HG03064 (cell line): ENCODE measurements around the gene KLF7.

Experiments used
- ATAC-seq: cut with Tn5 transposase; IDR thresholded peaks from one replicate; pipeline ENCODE4 v1.9.1; 2021; ENCODE audit warnings: low read depth; ENCODE audit not compliant: unreplicated experiment

Gene KLF7

GRCh38 chr2:207103132-207103531 lies 62.6 kb downstream of the KLF7 start:
- no peak for ATAC-seq

GRCh38 chr2:207101984-207102383 lies 63.8 kb downstream of the KLF7 start:
- no peak for ATAC-seq

GRCh38 chr2:207097278-207097677 lies 68.5 kb downstream of the KLF7 start:
- no peak for ATAC-seq

DNA sequence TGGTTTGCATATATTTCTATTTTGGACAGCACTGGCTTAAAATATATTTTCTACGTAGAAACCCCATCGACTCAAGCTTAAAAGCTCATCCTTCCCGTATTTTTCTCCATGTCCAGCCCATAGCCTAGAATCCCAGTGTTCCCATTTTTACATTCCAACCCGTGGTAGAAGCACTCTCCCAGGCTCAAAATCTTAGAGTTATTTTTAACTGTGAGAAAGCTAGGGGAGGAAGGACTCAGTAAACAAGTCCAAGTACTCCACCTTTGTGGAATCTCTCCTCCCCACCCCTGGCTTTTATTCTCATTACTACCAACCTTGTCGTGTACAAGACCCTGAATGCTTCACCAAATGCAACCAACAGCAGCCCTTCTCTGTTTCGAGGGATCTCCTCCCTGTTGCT lies 69.8 kb downstream of the KLF7 start:
- no peak for ATAC-seq

DNA sequence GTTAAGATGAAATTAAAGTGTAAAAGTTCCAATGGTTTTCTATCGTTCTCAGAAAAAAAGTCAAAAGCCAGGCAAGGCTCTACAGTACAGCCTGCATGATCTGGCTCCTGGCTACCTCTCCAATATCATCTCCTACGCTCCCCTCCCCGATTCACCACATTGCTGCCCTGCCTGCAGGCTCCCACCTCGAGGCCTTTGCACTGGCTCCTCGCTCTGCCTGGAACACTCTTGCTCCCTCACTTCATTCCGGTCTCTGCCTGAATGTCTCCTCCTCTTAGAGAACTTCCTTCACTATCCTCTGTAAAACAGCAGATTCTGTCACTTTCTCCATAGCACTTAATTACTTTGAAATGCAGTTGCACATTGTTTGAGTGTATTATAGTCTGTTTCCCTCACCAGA lies 72.5 kb downstream of the KLF7 start:
- no peak for ATAC-seq

- no peak for ATAC-seq
These were observed 72.9 kb downstream of the KLF7 start for GRCh38 chr2:207092818-207093217.

DNA sequence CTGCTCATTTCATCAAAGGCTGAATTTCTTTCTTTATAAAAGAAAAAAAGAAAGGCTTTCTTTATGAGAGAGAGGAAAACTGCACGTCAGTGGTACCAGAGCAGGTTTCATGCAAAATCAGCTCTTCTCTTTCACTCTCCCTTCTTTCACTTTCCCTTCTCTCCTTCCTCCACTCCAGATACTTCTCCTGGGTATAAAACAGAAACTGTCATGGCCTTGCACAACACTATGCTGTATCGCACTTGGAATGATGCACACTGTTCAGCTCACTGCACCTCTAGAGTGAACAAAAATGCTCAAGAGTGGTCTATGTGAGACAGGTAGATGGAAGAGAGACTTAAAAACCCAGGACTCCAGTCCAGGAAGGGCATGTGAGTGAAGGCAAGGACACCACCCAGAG lies 73.8 kb downstream of the KLF7 start:
- ATAC-seq = no peak

DNA sequence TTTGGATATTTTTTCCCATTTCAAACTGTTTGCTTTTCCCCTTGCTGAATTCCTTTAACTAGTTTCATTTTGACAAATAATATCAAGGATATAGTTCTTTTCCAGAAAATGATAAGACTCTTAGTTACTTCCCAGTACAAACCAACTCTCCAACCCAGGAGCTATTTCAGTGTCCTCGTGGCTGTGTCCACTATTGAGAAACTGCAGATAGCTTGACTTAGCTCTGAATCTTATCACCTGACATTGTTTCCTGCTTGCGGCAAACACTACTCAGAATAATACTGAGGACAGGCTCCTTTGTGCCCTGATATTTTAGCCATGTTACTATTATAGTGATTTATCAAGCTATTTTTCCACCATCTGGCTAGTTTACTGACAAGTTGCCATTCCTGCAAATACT lies 74.6 kb downstream of the KLF7 start:
- no peak for ATAC-seq

GRCh38 chr2:207090389-207090788 lies 75.4 kb downstream of the KLF7 start:
- ATAC-seq = no peak

DNA sequence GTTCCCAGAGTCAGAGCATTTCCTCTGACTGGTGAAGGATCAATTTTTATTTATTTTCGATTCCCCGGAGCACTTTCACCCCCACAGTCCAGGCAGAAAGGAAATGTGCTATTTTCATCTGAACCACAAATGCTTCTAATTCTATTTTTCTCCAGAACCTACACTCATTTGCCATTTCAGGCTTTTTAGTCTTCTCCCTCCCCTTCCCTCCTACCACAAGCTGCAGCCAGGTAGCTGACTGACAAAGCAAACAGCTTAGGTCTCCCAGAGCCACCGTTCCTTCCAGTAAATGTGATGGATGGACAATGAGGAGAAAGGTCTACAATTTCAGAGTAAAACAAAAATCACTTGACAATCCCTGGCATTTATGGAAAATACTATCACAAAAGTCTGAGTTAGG lies 76.9 kb downstream of the KLF7 start:
- no peak for ATAC-seq

- no peak for ATAC-seq
These were observed 77.5 kb downstream of the KLF7 start for GRCh38 chr2:207088276-207088675.

DNA sequence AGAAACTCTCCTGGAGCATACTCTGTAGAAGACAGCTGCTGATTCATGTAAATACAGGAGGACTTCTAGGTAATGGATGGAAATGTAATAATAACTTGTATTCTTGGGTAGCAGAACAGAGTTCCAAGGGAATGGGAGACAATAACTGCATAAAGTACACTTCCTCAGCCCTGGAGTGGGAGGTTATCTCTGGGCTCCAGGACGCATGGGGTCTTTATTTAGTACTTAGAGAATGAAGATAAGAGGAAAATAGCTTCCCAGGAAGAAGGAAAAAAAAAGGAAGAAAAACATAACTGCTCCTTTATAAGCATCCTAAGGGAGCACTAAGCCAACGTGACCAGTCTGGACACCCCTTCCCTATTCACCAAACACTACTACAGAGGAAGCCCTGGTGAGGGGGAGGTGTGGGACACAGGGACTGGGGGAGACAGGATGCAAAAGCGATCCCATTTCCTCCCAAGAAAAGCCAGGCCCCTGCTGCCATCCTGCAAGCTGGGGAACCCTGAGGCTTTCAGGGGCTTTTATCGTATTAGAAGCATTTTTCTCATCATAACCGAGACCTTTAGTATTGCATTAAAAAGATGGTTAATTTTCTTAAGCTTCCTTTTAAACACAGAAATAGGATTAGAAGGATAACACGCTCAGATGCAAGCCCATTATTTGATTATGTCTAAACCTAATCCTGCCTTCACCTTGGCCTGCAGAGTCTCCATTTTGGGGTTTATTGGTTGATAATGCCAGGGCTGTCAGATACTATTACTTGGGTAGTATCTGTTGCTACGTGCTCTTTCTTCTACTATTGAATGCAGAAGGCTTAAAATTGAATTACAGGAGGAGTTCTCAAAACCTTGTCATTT lies 78.5 kb downstream of the KLF7 start:
- no peak for ATAC-seq

GRCh38 chr2:207086136-207086535 lies 79.6 kb downstream of the KLF7 start:
- no peak for ATAC-seq

GRCh38 chr2:207085110-207085509 lies 80.6 kb downstream of the KLF7 start:
- ATAC-seq = no peak

DNA sequence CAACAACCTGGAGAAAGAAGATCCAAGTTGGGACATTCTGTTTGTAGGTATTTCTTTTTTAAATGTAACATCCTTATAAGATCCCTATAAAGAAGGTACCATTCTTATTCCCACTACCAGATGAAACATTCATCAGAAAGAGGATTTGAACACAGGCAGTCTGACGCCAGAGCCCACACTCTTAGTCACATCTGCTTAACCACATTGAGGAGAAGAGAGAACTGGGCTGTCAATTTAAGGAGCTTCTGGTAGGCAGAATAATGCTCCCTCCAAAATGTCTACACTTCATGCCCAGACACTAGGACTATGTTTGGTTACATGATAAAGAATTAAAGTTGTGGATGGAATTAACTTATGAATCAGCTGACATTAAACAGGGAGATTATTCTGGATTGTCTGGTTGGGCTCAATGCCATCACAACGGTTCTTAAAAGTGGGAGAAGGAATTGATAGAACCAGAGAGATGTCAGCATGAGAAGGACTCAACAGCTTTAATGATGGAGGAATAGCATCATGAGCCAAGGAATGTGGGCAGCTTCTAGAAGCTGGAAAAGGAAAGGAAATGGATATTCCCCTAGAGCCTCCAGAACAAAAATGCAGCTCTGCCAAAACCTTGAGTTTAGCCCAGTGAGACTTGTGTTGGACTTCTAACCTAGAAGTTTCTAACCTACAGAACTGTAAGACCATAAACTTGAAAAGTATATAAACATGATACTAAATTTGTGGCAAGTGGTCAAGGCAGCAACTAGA lies 82.2 kb downstream of the KLF7 start:
- no peak for ATAC-seq

DNA sequence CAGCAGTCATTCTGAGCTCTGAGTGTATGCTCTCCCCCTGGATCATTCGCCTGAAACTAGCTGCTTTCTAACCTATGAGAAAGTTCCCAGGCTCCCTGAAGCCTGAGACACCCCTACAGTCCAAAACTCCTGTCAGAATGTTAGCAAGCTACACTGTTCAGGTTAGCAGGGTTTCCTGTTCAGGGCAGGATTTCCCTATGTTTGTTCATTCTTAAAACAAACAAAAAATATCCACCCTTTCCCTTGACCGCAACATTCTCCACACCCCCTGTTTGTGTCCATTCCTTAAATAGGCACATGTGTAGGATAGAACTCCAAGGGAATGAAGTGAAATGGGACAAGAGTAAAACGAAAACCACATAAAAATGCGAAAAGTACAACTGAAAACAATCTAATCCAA lies 83.1 kb downstream of the KLF7 start:
- no peak for ATAC-seq

GRCh38 chr2:207078186-207078798 lies 87.5 kb downstream of the KLF7 start:
- ATAC-seq = no peak

- ATAC-seq = no peak
These were observed 88.5 kb downstream of the KLF7 start for GRCh38 chr2:207077266-207077665.

DNA sequence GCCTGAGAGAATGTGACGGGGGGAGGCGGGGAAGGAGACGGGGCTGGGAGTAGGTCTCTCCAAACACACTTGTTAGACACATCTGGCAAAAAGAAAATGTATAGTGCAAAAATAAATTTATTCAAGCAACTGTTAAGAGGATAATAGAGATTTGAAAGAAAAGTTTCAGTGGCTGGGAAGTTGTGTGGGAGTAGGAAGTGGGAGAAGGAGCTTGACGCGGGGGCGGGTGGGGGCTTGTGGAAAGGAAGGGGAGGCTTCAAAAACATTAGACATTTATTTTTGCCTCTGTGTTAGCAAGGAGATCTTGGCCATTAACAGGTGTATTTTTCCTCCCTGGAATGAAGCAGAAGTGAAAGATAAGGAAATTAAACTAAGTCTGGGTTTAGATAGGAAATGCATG lies 90.3 kb downstream of the KLF7 start:
- no peak for ATAC-seq

GRCh38 chr2:207073801-207074678 lies 91.7 kb downstream of the KLF7 start:
- no peak for ATAC-seq

- ATAC-seq = no peak
These were observed 92.3 kb downstream of the KLF7 start for GRCh38 chr2:207073412-207073800.
